GM19023 (cell line): ENCODE results near the gene STIM2.
"Not testable (repeated sequence)": the region's sequence is repeated elsewhere in the genome, so short reads cannot be mapped to it uniquely, and the experiment has no call there.

Source experiments
- ATAC-seq: cut with Tn5 transposase; IDR thresholded peaks from one replicate; pipeline ENCODE4 v1.9.1; 2021; ENCODE audit warnings: mild to moderate bottlenecking, moderate library complexity; ENCODE audit not compliant: unreplicated experiment

The STIM2 gene

GRCh38 chr4:26866781-26867180 lies 6.1 kb downstream of the STIM2 start:
- ATAC-seq: no peak

DNA sequence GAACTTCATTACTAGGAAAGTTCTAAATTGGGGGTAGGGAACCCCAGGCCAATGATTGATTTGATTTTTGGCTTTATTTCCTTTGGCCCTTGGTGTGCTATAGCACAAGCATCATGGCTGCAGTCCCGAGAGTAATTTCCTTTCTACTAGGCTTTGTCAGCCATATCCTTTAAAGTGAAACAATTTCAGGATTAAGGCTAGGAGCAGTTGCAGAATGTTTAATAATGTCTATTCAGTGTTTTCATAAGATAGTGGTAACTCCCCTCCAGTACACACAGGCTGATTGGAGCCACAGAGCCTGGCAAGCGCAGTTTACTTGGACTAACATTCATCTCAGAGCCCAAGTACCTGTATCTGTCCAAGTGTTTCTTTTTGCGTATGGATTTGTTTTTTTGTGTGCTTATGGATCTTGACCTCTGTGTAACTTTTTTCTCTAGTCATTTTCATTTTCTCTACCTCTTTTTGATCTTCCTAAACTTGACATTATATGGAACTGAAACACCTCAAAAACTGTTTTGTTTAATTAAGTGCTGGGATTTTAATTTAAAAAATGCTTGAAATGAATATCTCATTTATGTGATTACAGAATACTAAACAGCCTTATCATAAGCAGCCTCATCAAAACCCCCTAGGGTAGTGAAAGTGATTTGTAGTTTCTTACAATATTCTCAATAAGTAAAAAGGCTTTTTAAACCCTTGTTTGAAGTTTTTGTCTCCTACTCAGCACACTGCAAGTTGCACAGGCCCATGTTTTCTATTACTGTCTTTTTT lies 7.5 kb downstream of the STIM2 start:
- no peak for ATAC-seq

GRCh38 chr4:26870576-26871262 lies 10.1 kb downstream of the STIM2 start:
- no peak for ATAC-seq

GRCh38 chr4:26871611-26872010 lies 11.0 kb downstream of the STIM2 start:
- no peak for ATAC-seq

- peak; percentile 81 for ATAC-seq
These were observed 12.9 kb downstream of the STIM2 start for GRCh38 chr4:26873391-26874026.

DNA sequence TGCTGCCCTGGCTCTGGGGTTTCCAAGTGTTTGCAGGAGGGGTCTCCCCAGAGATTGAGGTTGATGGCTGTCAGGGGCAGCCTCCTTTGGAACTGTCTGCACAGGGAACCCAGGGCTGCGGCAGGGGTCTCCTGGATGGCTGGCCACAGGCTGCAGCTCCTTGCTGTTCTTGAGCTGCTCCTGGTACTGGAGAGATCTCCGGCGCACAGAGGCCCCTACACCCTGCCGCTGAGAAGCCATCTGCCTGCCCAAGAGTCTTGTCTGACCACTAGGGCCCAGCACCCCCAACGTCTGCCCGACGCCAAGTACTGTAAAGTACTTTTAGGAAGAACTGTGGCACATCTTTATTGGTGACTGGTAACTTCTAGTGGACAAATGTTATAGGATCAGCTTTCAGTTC lies 13.5 kb downstream of the STIM2 start:
- no peak for ATAC-seq

GRCh38 chr4:26877406-26877805 lies 16.8 kb downstream of the STIM2 start:
- ATAC-seq: no peak

GRCh38 chr4:26877961-26878360 lies 17.3 kb downstream of the STIM2 start:
- ATAC-seq: no peak

GRCh38 chr4:26878794-26879391 lies 18.3 kb downstream of the STIM2 start:
- no peak for ATAC-seq

GRCh38 chr4:26879805-26880204 lies 19.2 kb downstream of the STIM2 start:
- ATAC-seq: no peak

DNA sequence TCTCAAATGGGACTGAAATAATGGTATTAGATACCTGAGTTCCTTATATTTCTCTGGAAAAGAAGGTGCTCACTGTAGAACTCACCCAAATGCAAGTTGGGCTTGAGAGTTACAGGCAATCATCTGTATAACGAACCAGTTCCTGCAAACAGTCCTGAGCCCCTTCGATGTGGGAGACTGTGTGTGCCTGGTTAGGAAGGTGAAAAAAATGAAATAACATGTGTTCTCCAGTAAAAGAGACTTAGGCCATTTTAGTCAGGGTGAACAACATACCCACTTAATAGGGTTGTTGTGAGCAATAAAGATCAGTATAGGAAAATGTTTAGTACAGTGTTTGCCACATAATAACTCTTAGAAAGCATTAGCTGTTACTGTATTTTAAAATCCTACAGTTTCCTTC lies 23.4 kb downstream of the STIM2 start:
- ATAC-seq: no peak

DNA sequence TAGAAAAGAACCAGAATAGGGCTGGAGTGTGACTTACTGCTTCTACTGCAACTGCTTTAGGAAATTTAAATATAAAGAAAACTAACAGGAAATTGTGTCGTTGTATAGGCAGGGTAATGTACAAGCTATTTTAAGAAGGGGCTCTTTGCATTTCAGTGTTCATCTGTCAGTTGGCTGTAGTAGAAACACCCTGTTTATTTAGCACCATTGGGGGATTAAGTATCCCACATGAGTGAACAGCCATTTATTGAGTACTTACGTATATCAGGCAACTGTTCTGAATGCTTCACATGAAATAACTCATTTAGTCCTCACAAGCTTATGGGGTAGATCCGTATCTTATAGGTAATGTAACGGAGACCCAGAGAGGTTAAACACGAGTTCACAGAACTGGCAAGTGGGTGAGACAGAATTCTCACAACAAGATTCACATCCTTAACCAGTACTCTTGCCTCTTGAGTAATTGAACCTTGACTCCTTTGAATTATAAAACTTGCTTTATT lies 23.9 kb downstream of the STIM2 start:
- ATAC-seq: peak; percentile 57

DNA sequence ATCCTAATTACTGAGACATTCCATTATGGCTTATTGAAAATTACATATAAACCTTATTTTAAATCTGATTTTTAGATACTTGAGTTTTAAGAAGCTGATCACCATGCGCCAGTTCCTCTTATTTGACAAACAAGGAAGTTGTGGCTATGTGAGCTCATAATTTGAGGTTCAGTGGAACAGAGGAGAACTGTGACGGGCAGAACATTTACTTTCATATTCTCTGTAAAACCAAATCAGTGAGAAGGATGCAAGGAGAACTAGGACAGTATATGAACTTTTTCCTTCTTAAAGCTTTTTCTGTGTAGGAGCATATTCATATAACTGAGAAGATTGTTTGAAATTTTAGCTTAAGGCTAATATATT lies 25.3 kb downstream of the STIM2 start:
- ATAC-seq: peak; percentile 69

GRCh38 chr4:26887143-26887542 lies 26.5 kb downstream of the STIM2 start:
- no peak for ATAC-seq

DNA sequence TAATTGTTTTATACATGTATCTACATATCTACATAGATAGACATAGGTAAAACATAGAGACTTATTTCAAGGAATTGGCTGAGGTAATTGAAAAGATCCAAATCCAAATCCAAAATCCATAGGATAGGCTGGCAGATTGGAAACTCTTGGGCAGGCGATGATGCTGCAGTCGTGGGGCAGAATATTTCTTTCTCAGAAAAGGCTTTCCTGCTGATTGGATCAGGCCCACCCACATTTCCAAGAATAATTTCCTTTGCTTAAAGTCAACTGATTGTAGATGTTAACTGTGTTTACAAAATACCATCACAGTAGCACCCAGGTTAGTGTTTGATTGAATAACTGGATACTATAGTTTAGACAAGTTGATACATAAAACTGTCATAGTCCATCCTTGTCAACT lies 27.2 kb downstream of the STIM2 start:
- ATAC-seq: no peak

GRCh38 chr4:26889356-26889755 lies 28.7 kb downstream of the STIM2 start:
- ATAC-seq: no peak

- no peak for ATAC-seq
These were observed 30.4 kb downstream of the STIM2 start for GRCh38 chr4:26891054-26891453.

GRCh38 chr4:26891867-26892266 lies 31.2 kb downstream of the STIM2 start:
- no peak for ATAC-seq

GRCh38 chr4:26892480-26893150 lies 32.0 kb downstream of the STIM2 start:
- no peak for ATAC-seq

GRCh38 chr4:26893491-26893890 lies 32.9 kb downstream of the STIM2 start:
- no peak for ATAC-seq

- ATAC-seq: not testable (repeated sequence)
These were observed 34.2 kb downstream of the STIM2 start for GRCh38 chr4:26894881-26895280.
